ENCODE results near the gene IFITM10.

DNA sequence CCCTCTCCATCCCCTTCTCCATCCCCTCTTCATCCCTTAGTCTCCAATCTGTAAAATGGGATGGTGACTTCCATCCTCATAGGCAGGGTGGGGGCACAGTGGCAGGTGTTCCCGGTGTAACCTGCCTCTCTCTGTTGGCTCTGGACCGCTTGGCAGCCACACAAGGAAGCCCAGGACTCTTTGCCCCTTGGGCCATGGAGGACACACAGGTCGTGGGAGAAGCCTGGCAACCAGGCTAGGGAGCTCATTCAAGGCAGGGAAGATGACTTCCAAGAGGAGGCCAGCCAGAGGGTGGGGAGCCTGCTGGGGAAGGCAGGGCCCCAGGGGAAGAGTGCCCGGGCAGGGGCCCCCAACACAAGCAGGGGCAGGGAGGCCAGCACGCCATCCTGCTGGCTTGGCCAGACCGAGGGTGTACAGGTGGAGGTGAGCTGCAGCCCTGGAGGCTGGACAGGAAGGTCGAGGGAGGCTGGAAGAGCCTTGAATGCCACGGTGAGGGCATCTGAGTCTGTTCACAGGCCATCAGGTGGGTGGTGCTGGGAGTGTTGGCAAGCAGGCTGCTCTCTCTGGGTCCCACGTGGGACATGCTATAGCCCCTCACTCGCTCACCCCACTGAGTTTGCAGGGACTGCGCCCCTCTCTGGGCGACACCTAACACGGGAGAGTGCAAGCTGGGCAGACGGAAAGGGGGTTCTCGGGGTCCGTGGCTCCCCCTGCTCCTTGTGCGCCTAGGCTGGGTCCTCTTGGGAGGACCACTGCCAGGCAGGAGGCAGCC is 28.8 kb upstream of the IFITM10 start:
- TF ChIP-seq, protein P1, sequence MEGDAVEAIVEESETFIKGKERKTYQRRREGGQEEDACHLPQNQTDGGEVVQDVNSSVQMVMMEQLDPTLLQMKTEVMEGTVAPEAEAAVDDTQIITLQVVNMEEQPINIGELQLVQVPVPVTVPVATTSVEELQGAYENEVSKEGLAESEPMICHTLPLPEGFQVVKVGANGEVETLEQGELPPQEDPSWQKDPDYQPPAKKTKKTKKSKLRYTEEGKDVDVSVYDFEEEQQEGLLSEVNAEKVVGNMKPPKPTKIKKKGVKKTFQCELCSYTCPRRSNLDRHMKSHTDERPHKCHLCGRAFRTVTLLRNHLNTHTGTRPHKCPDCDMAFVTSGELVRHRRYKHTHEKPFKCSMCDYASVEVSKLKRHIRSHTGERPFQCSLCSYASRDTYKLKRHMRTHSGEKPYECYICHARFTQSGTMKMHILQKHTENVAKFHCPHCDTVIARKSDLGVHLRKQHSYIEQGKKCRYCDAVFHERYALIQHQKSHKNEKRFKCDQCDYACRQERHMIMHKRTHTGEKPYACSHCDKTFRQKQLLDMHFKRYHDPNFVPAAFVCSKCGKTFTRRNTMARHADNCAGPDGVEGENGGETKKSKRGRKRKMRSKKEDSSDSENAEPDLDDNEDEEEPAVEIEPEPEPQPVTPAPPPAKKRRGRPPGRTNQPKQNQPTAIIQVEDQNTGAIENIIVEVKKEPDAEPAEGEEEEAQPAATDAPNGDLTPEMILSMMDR (IDR thresholded peaks at IDR 0.05), result no peak
- no peak for TF ChIP-seq POLR2A (IDR thresholded peaks at IDR 0.05)
